ENCODE results near the gene NFKB2.

The NFKB2 gene

DNA sequence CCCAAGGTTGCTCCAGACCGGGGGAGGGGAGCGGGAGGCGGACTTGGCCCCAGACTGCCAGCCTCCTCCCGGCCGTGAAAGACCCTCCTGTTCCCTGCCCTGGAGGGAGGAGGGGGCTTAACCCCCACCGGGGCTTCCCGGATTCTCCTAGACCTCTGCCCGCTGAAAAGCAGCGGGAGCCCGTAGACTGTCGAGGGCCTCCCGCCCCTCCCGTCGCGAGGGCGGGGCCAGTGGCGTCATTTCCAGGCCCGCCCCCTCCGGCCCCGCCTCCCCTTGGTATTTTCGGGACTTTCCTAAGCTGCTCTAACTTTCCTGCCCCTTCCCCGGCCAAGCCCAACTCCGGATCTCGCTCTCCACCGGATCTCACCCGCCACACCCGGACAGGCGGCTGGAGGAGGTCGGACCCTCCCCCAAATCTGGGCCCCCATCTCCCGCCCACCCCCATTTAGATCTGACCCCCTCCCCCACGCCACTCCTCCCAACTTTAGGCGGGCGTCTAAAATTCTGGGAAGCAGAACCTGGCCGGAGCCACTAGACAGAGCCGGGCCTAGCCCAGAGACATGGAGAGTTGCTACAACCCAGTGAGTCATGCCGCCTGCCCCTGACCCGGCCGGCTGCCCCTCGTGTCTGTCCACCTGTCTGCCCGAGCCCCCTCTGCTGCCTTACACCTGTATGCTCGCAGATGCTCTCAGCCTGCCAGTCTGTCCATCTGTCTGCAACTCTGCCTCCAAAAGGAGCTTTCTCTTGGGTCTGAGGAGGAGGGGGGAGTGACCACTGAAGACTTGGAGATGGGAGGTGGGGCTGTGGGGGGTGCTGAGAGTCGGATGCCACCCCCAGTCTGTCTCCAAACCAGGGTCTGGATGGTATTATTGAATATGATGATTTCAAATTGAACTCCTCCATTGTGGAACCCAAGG, at the start of gene NFKB2:
TSS of gene NFKB2 (plus strand) at position 306 of the 917 bp plus-strand sequence. CDS start at position 561, 255 bp downstream.
- peak; percentile 89 to 93 for DNase-seq

DNA sequence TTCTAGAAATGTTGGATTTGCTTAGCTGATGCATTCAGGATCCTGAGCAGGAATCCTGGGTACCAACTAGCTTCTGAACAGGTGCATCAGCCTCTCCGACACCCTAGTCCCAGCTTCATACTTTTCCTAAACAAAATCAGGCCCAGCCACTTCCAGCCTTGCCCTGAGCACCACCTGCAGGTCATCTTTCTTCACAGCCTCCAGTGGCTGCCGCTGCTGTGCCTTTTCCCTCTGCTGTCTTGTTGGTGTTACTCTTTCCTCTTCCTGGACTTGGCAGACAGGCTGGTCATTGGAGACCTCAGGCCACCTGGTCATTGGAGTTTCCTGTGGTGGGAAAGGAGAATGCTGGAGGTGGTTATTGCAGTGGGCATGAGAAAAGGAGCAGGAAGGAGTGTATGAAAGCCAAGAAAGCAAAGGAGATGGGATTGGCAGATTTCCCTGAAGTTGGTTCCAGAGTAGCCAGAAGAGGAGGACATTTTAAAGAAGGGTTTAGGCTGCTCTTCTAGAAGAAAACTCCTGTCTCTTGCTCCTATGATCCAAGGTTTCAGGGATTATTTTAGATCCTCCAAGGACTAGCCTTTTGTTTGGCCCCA, 48.2 kb upstream of the NFKB2 start:
- DNase-seq: no peak

GRCh38 chr10:102352066-102352715, 43.3 kb upstream of the NFKB2 start:
- DNase-seq: peak; percentile 61 to 63

DNA sequence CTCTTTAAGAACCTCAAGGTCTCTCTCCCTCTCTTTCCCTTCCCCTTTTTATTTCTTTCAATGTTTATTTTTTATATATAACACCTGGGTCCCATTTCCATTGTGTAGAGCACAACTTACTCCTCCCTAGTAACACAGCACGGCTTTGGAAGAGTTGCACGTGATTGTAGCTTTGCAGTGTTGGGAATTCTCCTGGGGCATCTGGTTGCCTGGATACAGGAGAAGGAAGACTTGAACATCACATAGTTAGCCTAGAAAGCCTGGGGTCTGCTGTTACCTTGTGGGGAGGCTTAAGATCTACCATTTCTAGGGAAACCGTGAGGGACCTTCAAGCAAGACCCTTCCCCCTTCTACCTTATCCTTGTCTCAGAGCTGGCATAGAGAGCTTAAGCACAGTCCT, 41.1 kb upstream of the NFKB2 start:
- no peak for DNase-seq

DNA sequence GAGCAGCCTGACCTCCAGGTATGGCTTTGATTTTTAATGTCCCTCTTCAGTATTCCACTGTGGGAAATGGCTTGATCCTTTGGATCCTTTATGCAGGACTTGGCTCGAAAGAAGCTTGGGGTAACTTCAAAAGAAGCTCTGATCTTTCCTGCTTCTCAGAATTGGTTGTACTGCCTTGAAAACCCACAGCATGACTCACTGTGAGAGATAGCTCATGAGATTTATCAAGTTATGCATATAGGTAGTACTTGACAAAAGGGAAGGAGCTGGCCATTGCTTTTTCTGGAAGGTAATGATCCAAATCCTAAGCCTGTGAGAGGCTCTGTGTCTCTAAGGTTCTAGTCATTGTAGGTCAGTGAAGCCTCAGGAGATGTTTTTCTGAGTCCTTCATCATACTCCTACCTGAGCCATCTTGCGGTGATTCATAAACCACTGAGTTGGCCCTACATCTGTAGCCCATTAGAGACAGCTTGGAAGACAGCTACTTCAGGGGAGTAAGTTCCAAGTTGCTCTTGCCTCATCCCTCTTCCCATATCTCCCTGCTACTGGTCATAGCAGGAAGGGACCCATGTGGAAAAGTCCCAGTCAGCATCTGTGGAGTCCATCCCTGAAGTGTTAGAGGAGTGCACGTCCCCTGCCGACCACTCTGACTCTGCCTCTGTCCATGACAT, 36.7 kb upstream of the NFKB2 start:
- no peak for DNase-seq

GRCh38 chr10:102367441-102367840, 28.1 kb upstream of the NFKB2 start:
- DNase-seq: no peak

DNA sequence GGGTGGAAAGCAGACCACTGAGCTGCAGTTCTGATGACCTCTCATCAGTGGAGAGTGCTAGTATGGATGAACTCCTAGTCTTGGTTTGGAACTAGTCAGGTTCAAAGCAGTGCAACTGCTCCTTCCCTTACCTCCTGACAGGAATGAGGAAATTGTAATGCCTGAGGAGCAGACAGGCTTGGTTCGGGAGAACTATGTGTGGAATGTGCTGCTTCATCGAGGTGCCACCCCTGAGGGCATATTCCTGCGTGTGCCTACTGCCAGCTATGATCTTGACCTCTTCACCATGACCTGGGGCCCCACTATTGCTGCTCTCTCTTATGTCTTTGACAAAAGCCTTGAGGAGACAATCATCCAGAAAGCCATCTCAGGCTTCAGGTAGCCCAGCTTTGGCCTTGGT, 27.4 kb upstream of the NFKB2 start:
- DNase-seq: no peak

GRCh38 chr10:102371295-102371694, 24.2 kb upstream of the NFKB2 start:
- DNase-seq: no peak

DNA sequence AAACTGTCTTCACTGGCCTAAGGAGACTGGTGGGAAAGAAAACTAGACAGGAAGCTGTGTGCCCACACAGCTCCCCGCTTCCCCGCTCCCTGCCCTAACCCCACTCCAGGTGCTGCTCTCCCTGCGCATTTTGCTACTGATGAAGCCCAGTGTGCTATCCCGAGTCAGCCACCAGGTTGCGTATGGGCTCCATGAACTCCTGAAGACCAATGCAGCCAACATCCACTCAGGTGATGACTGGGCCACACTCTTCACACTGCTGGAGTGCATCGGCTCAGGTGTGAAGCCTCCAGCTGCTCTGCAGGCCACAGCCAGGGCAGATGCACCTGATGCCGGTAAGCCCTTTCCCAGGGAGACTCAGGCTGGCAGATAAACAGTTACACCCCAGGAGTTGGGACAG, 20.3 kb upstream of the NFKB2 start:
- DNase-seq: no peak

GRCh38 chr10:102375867-102376266, 19.6 kb upstream of the NFKB2 start:
- DNase-seq: no peak

- DNase-seq: no peak
Measured at GRCh38 chr10:102376901-102377300, 18.6 kb upstream of the NFKB2 start.

DNA sequence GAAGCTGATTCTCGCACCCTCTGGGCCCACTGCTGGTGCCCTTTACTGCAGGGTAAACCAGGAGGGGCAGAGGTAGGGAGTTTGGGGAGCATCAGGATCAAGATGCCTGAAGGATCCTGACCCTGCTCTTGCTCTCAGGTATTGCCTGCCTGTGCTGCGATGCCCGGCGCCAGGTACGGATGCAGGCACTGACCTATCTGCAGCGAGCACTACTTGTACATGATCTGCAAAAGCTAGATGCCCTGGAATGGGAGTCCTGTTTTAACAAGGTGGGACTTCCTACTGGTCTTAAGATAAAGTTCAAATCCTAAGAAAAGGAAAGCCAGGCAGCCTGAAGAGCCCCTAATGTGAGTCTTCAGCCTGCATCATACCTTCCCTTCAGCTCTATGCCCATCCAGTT, 16.1 kb upstream of the NFKB2 start:
- DNase-seq: no peak

DNA sequence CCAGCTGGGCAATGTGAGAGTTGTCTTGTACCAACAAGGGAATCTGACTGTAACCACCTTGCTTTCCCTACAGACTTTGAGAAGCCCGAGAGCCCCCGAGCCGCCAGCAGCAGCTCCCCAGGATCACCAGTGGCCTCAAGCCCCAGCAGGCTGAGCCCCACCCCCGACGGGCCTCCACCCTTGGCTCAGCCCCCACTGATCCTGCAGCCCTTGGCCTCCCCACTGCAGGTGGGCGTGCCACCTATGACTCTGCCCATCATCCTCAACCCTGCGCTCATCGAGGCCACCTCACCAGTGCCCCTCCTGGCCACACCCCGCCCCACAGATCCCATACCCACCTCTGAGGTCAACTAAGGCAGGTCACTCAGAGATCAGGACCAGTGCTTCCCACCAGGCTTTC, 13.5 kb upstream of the NFKB2 start:
- DNase-seq: no peak

GRCh38 chr10:102382871-102383270, 12.6 kb upstream of the NFKB2 start:
- no peak for DNase-seq

DNA sequence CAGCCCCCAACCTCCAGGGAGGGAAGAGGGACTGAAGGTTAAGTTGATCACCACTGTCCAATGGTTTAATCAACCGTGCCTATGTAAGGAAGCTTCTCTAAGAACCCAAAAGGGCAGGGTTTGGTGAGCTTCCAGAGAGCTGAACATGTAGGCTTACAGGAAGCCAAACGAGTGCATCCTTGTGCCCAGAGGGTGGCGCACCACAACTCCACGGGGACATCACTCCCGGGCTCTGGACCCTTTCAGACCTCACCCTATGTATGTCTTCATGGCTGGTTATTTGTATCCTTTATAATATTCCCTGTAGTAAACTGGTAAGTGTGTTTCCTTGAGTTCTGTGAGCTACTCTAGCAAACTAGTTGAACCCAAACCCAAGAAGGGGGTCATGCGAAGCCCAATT, 11.5 kb upstream of the NFKB2 start:
- DNase-seq: no peak

GRCh38 chr10:102384606-102385429, 10.7 kb upstream of the NFKB2 start:
- no peak for DNase-seq

GRCh38 chr10:102389894-102390293, 5.6 kb upstream of the NFKB2 start:
- DNase-seq: no peak

- DNase-seq: no peak
Measured at GRCh38 chr10:102392306-102392705, 3.2 kb upstream of the NFKB2 start.

DNA sequence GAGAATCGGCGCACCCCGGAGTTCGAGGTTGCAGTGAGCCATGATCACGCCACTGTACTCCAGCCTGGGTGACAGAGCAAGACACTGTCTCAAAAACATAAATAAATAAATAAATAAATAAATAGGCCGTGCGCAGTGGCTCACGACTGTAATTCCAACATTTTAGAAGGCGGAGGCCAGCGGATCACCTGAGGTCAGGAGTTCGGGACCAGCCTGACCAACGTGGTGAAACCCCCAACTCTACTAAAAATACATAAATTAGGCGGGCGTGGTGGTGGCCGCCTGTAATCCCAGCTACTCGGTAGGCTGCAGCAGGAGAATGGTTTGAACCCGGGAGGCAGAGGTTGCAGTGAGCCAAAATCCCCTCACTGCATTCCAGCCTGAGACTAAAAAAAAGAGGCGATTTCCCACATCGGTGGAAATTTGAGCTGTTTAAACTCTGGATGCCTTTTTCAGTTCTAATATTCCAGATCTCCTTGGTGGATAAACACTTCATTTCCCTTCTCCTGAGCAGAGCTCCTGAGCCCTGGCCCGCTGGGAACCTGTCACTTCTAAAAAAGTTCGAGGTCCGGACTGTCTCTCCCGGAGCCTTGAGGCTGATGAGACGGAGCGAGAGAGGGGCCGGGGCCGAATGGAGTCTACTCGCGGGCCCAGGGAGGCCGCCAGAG, 2.0 kb upstream of the NFKB2 start:
- DNase-seq: no peak

DNA sequence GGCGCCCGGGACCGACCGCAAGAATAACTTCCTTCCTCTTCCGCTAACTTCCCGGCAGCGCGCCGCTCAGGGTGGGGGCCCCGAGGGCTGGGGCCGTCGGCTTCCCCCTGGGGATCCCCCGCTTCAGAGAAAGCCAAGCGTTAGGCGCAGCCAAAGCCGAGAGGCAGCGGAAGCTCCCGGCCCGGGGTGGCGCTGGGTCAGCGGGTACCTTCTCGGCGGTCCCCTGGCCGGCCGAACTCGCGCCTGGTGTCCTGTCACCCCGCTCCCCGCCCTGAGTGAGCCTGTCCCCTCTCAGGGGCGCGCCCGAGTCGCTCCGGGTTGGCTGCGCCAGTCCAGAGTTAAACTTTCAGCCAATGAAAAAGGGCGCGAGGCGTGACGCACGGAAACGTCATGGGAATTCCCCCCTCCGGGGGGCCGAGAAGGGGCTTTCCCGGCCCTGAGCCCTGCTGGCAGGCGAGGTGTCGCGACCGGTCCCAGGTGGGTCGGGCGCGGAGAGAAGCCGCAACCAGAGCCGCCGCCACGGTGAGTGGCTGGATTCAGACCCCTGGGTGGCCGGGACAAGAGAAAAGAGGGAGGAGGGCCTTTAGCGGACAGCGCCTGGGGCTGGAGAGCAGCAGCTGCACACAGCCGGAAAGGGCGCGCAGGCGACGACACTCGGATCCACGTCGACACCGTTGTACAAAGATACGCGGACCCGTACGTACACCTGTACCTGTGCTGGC, 1.3 kb upstream of the NFKB2 start:
- peak; percentile 96 to 99 for DNase-seq

DNA sequence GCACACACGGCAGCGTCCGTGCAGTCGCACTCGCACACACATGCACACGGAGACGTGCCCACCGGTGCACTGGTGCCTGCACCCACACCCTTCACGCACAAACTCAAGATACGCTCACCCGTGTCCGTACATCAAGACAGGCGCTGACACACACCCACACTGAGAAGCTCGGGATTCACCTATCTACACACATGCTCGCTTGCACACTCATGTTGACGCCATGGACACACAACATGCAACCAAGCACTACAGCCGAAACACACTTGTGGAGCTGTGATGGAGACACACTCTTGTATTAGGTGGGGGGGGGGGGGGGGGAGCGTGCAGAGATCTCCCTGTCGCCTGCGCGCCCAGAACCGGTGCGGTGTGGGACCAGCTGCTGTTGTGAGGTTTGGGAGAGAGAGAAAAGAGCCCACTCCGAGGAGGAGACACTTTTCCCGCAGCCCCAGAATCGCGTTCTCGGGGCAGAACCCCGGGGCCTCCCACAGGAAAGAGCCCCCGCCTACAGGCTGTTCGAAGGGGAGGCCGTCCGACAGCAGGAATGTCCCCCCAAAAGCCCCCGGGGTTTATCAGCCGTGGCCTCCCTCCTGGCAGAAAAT, 605 bp upstream of the NFKB2 start:
- peak; percentile 59 to 69 for DNase-seq
